Neural cell (in vitro differentiated cells): ENCODE results near the gene RABEP2. TPM values are rescaled to one million over a fixed set of nuclear protein-coding genes. Genes with fewer than 3 reads are reported as not detected.

ENCODE experiments used
- H2AFZ ChIP-seq: fragments of 200-600, 300-800 bp; sonication (generic), shearing (Covaris generic); 2 replicates; pipeline ENCODE4 v1.6.0; 2014; ENCODE audit warnings: low read depth, mild to moderate bottlenecking, antibody characterized with exemption, low read length, moderate library complexity
- H3F3A ChIP-seq: fragments of 200-600 bp; shearing (Covaris generic); 2 replicates; pipeline ENCODE4 v1.6.1; 2016; ENCODE audit warnings: mild to moderate bottlenecking, moderate library complexity, mixed read lengths, antibody characterized with exemption, low read length; ENCODE audit not compliant: insufficient read depth, poor library complexity, severe bottlenecking
- H3K27ac ChIP-seq: fragments of 200-600, 300-800 bp; sonication (generic), shearing (Covaris generic); 2 replicates; pipeline ENCODE4 v1.5.1; 2014; ENCODE audit warnings: mild to moderate bottlenecking, low read length, moderate library complexity
- H3K27me3 ChIP-seq: fragments of 300-800, 200-600 bp; sonication (generic), shearing (Covaris generic); 2 replicates; pipeline ENCODE4 v1.6.0; 2014; ENCODE audit warnings: mild to moderate bottlenecking, low read depth, low read length, moderate library complexity; ENCODE audit not compliant: insufficient read depth
- H3K36me3 ChIP-seq: fragments of 300-800, 200-600 bp; sonication (generic), shearing (Covaris generic); 2 replicates; pipeline ENCODE4 v1.5.1; 2014; ENCODE audit warnings: mild to moderate bottlenecking, antibody characterized with exemption, low read length, moderate library complexity; ENCODE audit not compliant: insufficient read depth
- H3K4me2 ChIP-seq: fragments of 300-800, 200-600 bp; sonication (generic), shearing (Covaris generic); 2 replicates; pipeline ENCODE4 v1.6.0; 2014; ENCODE audit warnings: mild to moderate bottlenecking, low read length
- H3K4me3 ChIP-seq: fragments of 300-800, 200-600 bp; sonication (generic), shearing (Covaris generic); 2 replicates; pipeline ENCODE4 v1.5.1; 2014; ENCODE audit warnings: mild to moderate bottlenecking, low read length, moderate library complexity
- H3K79me2 ChIP-seq: fragments of 200-600 bp; shearing (Covaris generic); replicated peaks from 2 replicates; pipeline ENCODE4 v1.6.0; 2014; ENCODE audit warnings: mild to moderate bottlenecking, low read length, moderate library complexity; ENCODE audit not compliant: insufficient read depth
- H3K9ac ChIP-seq: fragments of 300-800, 200-600 bp; sonication (generic), shearing (Covaris generic); 2 replicates; pipeline ENCODE4 v1.6.1; 2016; ENCODE audit warnings: mild to moderate bottlenecking, low read length, mixed read lengths
- H3K9me2 ChIP-seq: fragments of 200-600 bp; shearing (Covaris generic); 2 replicates; pipeline ENCODE4 v1.6.1; 2016; ENCODE audit warnings: mild to moderate bottlenecking, low read length, mixed read lengths; ENCODE audit not compliant: insufficient read depth
- H3K9me3 ChIP-seq: fragments of 200-600, 300-800 bp; sonication (generic), shearing (Covaris generic); 2 replicates; pipeline ENCODE4 v1.6.1; 2016; ENCODE audit warnings: mild to moderate bottlenecking, mixed run types, low read length, moderate library complexity, mixed read lengths
- H4K20me1 ChIP-seq: fragments of 200-600 bp; shearing (Covaris generic); 2 replicates; pipeline ENCODE4 v1.6.1; 2016; ENCODE audit warnings: mild to moderate bottlenecking, mixed run types; ENCODE audit not compliant: insufficient read depth
- CTCF ChIP-seq: fragments of 450-650 bp; IDR thresholded peaks from 2 replicates; pipeline ENCODE4 v1.5.1; 2014; ENCODE audit warnings: antibody characterized with exemption, mild to moderate bottlenecking, moderate library complexity; ENCODE audit not compliant: poor library complexity, severe bottlenecking
- EP300 ChIP-seq: fragments of 450-650 bp; conservative IDR thresholded peaks from 2 replicates; pipeline ENCODE4 v1.6.1; 2014; ENCODE audit warnings: antibody characterized with exemption, mild to moderate bottlenecking, moderate library complexity; ENCODE audit not compliant: poor library complexity, severe bottlenecking
- EZH2 ChIP-seq: fragments of 200-600, 300-800 bp; shearing (Covaris generic), sonication (generic); IDR thresholded peaks from 2 replicates; pipeline ENCODE4 v1.6.1; 2014; ENCODE audit warnings: antibody characterized with exemption, low read length, borderline replicate concordance, mild to moderate bottlenecking; ENCODE audit not compliant: insufficient read depth, poor library complexity, severe bottlenecking
- MXI1 ChIP-seq: fragments of 450-650 bp; conservative IDR thresholded peaks from 2 replicates; pipeline ENCODE4 v1.6.1; 2014; ENCODE audit warnings: antibody characterized with exemption, mild to moderate bottlenecking; ENCODE audit not compliant: poor library complexity, severe bottlenecking
- POLR2AphosphoS5 ChIP-seq: IDR thresholded peaks from 2 replicates; pipeline ENCODE4 v1.6.1; 2012
- RAD21 ChIP-seq: fragments of 450-650 bp; conservative IDR thresholded peaks from 2 replicates; pipeline ENCODE4 v1.6.1; 2014; ENCODE audit warnings: antibody characterized with exemption, mild to moderate bottlenecking, moderate library complexity
- REST ChIP-seq: IDR thresholded peaks from 2 replicates; pipeline ENCODE4 v1.6.1; 2012; ENCODE audit warnings: borderline replicate concordance
- SMC3 ChIP-seq: fragments of 450-650 bp; conservative IDR thresholded peaks from 2 replicates; pipeline ENCODE4 v1.6.1; 2014; ENCODE audit warnings: antibody characterized with exemption, mild to moderate bottlenecking, moderate library complexity; ENCODE audit not compliant: poor library complexity
- TAF1 ChIP-seq: IDR thresholded peaks from 2 replicates; pipeline ENCODE4 v1.6.1; 2012; ENCODE audit warnings: low read depth
- polyA plus RNA-seq: library from polyadenylated mRNA; depleted of rRNA; stranded (reverse); fragments of >200 nt; gene quantifications from 2 replicates; pipeline ENCODE4 v1.2.3, GENCODE V29; 2014

The RABEP2 gene
- polyA plus RNA-seq, 1 donor from 2014 or later: 27.5 TPM

GRCh38 chr16:28917095-28917494 is 7.9 kb downstream of the RABEP2 start:
- Histone ChIP-seq H3K9me2 (no peaks in the 10 kb centered on the region), H3K36me3 (no peaks in the 10 kb centered on the region), H3K9ac (no peak overlapping the region), H3K9me3 (no peaks in the 10 kb centered on the region), H3K27ac (no peak overlapping the region), H3K4me2 (no peak overlapping the region), H2AFZ (no peak overlapping the region), H3F3A (no peaks in the 10 kb centered on the region), H3K4me3 (no peak overlapping the region), H3K79me2 (no peaks in the 10 kb centered on the region), H4K20me1 (no peaks in the 10 kb centered on the region), H3K27me3 (no peaks in the 10 kb centered on the region)
- TF ChIP-seq EZH2: no peak
- TF ChIP-seq REST: no peak
- TF ChIP-seq EP300: no peak
- no peak for TF ChIP-seq SMC3
- TF ChIP-seq CTCF: no peak
- no peak for TF ChIP-seq MXI1
- TF ChIP-seq POLR2AphosphoS5: no peak
- no peak for TF ChIP-seq TAF1
- TF ChIP-seq RAD21: no peak

GRCh38 chr16:28915181-28915580 is 9.9 kb downstream of the RABEP2 start:
- TF ChIP-seq SMC3 (no peak), CTCF (no peak), EP300 (no peak), REST (no peak)

More at GRCh38 chr16:28915181-28915580, 9.9 kb downstream of the RABEP2 start:
- Histone ChIP-seq H3K27me3 (no peaks in the 10 kb centered on the region), H3K4me3 (no peak overlapping the region), H2AFZ (no peak overlapping the region), H3K9ac (no peak overlapping the region), H3K36me3 (no peaks in the 10 kb centered on the region), H3K9me3 (no peaks in the 10 kb centered on the region), H3K9me2 (no peaks in the 10 kb centered on the region), H3F3A (no peaks in the 10 kb centered on the region), H3K27ac (no peak overlapping the region), H3K79me2 (no peaks in the 10 kb centered on the region), H4K20me1 (no peaks in the 10 kb centered on the region), H3K4me2 (no peak overlapping the region)
